ENCODE data around the gene GRIA2. TPM values are rescaled to one million over a fixed set of nuclear protein-coding genes. Genes with fewer than 3 reads are reported as not detected.

Gene GRIA2
- total RNA-seq, 4 donors from 2014 or later = 1.1 TPM; not detected in 3

DNA sequence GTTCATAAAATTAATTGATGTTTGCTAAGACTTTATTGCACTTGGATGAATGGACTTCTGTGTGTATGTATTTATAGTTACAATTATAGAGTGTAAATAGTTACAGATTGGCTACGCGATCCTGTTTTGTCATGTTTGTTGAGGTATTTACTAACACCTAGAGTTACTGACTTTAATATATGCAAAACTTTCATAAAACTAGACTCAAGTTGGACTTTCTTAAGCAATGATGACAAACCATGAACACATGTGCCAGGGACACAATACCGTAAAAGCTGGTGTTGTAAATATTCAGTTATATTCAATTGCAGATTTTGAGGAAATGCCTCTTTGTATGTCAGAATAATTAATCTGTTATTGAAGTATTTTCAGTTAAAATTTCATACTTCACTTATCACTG, 6.1 kb downstream of the GRIA2 start:
- no peak for DNase-seq
- H3K27me3 ChIP-seq = peaks cover 12% of the 10 kb centered on the region
- WGBS, 2 donors = 94 to 97% methylated on average over 3 of the region's 3 CpGs
- intact Hi-C loops (cut with DNase I) = no loop called here
- H3K27ac ChIP-seq = no peak overlapping the region
- H3K9me3 ChIP-seq = no peaks in the 10 kb centered on the region
- H3K4me1 ChIP-seq = peaks cover 0 to 9% of the 10 kb centered on the region in 2 donors
- no peaks in the 10 kb centered on the region for H3K36me3 ChIP-seq
- TF ChIP-seq, protein P1, sequence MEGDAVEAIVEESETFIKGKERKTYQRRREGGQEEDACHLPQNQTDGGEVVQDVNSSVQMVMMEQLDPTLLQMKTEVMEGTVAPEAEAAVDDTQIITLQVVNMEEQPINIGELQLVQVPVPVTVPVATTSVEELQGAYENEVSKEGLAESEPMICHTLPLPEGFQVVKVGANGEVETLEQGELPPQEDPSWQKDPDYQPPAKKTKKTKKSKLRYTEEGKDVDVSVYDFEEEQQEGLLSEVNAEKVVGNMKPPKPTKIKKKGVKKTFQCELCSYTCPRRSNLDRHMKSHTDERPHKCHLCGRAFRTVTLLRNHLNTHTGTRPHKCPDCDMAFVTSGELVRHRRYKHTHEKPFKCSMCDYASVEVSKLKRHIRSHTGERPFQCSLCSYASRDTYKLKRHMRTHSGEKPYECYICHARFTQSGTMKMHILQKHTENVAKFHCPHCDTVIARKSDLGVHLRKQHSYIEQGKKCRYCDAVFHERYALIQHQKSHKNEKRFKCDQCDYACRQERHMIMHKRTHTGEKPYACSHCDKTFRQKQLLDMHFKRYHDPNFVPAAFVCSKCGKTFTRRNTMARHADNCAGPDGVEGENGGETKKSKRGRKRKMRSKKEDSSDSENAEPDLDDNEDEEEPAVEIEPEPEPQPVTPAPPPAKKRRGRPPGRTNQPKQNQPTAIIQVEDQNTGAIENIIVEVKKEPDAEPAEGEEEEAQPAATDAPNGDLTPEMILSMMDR (IDR thresholded peaks at IDR 0.05) = no peak
- no peak for TF ChIP-seq POLR2A (IDR thresholded peaks at IDR 0.05)
- no peak overlapping the region for H3K4me3 ChIP-seq (replicated peaks in 1 of 3)

DNA sequence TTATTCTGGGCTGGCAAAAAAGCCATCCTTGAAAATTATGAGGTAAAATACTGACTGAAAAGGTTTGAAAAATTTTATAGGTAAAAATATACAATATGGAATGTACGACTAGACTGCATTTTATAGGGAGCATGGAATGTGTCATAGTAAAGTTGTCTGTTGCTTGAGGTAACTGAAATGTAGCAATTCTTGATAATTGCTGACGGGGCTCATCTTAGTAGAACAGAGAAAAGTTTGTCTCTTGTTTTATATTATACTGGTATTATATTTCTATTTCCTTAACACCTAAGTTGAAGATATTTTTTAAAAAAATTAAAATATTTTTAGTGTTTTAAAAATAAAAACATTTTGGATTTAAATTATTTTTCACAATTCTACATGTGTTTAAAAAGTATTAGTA, 11.0 kb downstream of the GRIA2 start:
- WGBS, 2 donors = 93 to 94% methylated on average over 2 of the region's 2 CpGs
- H3K9me3 ChIP-seq = no peaks in the 10 kb centered on the region
- H3K27ac ChIP-seq = no peak overlapping the region
- no peak overlapping the region for H3K4me3 ChIP-seq (replicated peaks in 1 of 3)
- no peaks in the 10 kb centered on the region for H3K4me1 ChIP-seq
- no peak for DNase-seq
- intact Hi-C loops (cut with DNase I) = no loop called here
- no peaks in the 10 kb centered on the region for H3K27me3 ChIP-seq
- no peaks in the 10 kb centered on the region for H3K36me3 ChIP-seq
- no peak for TF ChIP-seq POLR2A (IDR thresholded peaks at IDR 0.05)
- TF ChIP-seq, protein P1 (IDR thresholded peaks at IDR 0.05) = no peak

DNA sequence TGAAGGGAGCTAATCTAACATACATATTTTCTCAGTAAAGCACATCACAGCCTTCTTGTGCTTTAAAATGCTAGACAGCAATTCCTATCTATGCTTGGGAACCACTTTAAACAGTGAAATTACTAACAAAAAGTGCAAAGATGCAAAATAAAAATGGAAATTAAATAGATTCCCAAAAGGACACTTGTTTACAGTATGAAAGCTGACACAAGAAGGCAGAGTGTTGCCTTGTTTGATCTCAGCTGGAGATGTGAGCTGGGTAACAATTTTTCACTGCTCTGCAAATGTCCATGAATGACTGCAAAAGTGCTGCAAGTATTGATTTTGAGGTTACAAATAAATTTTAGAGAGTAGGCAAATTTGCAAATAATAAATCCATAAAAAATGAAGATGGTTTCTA, 22.3 kb downstream of the GRIA2 start:
- TF ChIP-seq POLR2A (IDR thresholded peaks at IDR 0.05) = no peak
- TF ChIP-seq, protein P1 (IDR thresholded peaks at IDR 0.05) = no peak
- H3K36me3 ChIP-seq = no peaks in the 10 kb centered on the region
- no peak for DNase-seq
- intact Hi-C loops (cut with DNase I) = no loop called here
- H3K27me3 ChIP-seq = no peaks in the 10 kb centered on the region
- H3K4me3 ChIP-seq (replicated peaks in 1 of 3) = no peak overlapping the region
- no peak overlapping the region for H3K27ac ChIP-seq
- H3K9me3 ChIP-seq = no peaks in the 10 kb centered on the region
- no peaks in the 10 kb centered on the region for H3K4me1 ChIP-seq

DNA sequence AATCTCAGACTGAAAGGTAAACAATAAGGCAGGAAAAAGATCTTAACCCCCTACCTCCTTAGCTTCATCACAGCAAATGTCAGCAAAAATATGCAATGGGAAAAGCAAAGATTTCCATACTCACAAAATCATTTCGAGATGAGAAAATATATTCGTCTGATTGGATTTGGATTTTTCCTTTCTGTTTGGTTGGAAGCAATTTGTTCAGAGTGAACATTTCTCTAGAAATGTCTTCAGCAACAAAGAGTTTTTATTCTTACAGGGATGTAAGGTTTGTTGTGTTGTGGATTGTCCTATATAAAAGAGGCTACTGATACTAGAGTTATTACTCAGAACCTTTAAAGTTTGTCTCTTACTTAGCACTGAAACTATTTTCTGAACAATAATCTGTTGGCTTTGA, 23.8 kb downstream of the GRIA2 start:
- no peak overlapping the region for H3K27ac ChIP-seq
- H3K4me3 ChIP-seq (replicated peaks in 1 of 3) = no peak overlapping the region
- DNase-seq = no peak

DNA sequence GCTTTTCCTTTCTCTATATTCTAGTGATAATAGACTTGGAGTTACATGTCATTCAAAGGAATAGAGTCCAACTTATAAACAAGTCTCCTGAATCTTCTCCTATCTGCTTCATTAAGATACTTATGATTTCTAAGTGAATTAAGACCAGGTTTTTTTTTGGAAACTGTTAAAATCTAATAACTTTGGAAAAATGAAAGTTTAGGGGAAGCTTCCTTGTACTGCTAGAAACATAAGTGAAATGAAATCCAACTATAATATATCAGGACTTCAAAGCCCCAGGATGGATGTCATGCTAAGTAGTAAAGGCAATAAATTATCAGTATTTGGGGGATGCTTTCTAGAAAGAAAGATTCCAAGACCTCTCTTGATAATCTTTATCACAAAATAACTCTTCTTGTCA, 24.8 kb downstream of the GRIA2 start:
- TF ChIP-seq, protein P1 (IDR thresholded peaks at IDR 0.05) = no peak
- TF ChIP-seq POLR2A (IDR thresholded peaks at IDR 0.05) = no peak
- intact Hi-C loops (cut with DNase I) = no loop called here
- Histone ChIP-seq H3K27ac (no peak overlapping the region), H3K9me3 (no peaks in the 10 kb centered on the region), H3K4me1 (no peaks in the 10 kb centered on the region), H3K4me3 (replicated peaks in 1 of 3) (no peak overlapping the region), H3K27me3 (no peaks in the 10 kb centered on the region), H3K36me3 (no peaks in the 10 kb centered on the region)
- DNase-seq = no peak

More for the DNA sequence above, 23.8 kb downstream of the GRIA2 start:
- intact Hi-C loops (cut with DNase I) = no loop called here
- H3K9me3 ChIP-seq = no peaks in the 10 kb centered on the region
- no peaks in the 10 kb centered on the region for H3K27me3 ChIP-seq
- WGBS, 2 donors = 66 to 86% methylated on average over 2 of the region's 2 CpGs
- no peaks in the 10 kb centered on the region for H3K36me3 ChIP-seq
- no peaks in the 10 kb centered on the region for H3K4me1 ChIP-seq
- TF ChIP-seq, protein P1 (IDR thresholded peaks at IDR 0.05) = no peak

Measured in thyroid gland (tissue), 4 donors.